HUES64 (cell line): ENCODE data around the gene ZNF732. TPM values are rescaled to one million over a fixed set of nuclear protein-coding genes. Genes with fewer than 3 reads are reported as not detected.

Experiments
- H3K27ac ChIP-seq: 2 replicates; pipeline ENCODE4 v1.7.0; 2013; ENCODE audit warnings: low read depth, low read length, inconsistent platforms
- H3K27me3 ChIP-seq: 2 replicates; pipeline ENCODE4 v1.6.1; 2013; ENCODE audit warnings: mild to moderate bottlenecking, low read length; ENCODE audit not compliant: insufficient read depth
- H3K36me3 ChIP-seq: 2 replicates; pipeline ENCODE4 v1.6.1; 2013; ENCODE audit warnings: mild to moderate bottlenecking, low read length; ENCODE audit not compliant: insufficient read depth
- H3K4me1 ChIP-seq: 2 replicates; pipeline ENCODE4 v1.6.1; 2013; ENCODE audit warnings: mild to moderate bottlenecking, low read length, moderate library complexity; ENCODE audit not compliant: insufficient read depth
- H3K4me3 ChIP-seq: 2 replicates; pipeline ENCODE4 v1.5.1; 2013; ENCODE audit warnings: mild to moderate bottlenecking, low read length, moderate library complexity
- H3K9ac ChIP-seq: 2 replicates; pipeline ENCODE4 v1.6.1; 2013; ENCODE audit warnings: mild to moderate bottlenecking, low read depth, low read length
- H3K9me3 ChIP-seq: 2 replicates; pipeline ENCODE4 v1.6.1; 2013; ENCODE audit warnings: low read depth, low read length; ENCODE audit not compliant: insufficient read depth
- WGBS: fragments of 150-250, 120-280 bp; methylation state at CpG from one replicate; pipeline ENCODE4 v1.1.7; 2013; ENCODE audit warnings: missing lambda C conversion rate; 5-methylcytosine and 5-hydroxymethylcytosine counted together
- polyA plus RNA-seq, 2 experiments: library from polyadenylated mRNA; stranded (reverse); fragments of 50-300 nt; gene quantifications; one replicate each; pipeline ENCODE4 v1.2.3, GENCODE V29; 2013

Gene ZNF732
- 3.7 TPM for polyA plus RNA-seq (2013, experiment 1 of 2)
- 4.5 TPM for polyA plus RNA-seq (2013, experiment 2 of 2)

DNA sequence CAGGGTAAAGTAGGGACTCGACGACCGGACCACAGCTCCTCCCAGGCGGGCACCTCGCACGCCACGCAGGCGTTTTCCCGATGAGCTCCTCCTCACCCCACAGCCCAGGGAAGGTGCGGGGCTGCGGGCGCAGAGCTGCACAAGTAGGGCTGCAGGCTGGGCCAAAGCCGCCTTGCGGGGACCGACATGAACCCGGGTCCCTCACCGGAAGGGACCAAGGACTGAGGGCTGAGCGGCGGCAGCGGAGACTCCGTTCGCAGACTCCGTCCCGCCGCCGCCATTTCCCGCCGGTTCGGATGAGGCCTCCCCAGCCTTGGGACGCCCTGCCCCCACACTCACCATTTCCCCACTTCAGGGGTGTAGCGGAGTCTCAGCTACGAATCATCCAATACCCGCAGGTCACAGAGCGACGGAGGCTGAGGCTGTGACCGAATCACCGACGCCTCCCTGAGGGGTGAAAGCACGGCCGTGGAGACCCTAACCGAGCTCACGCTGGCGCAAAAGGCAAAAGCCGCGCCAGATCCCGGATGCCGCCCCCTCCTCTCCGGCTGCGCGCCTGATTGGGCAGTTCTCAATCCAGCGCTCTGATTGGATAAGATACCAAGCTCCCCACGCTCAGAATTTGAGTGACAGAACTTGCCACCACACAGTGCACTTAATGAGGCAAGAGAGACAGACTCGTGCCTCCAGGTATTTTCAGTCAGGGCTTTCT lies at the start of gene ZNF732:
Gene ZNF732 (minus strand): TSS at position 506 of the 712 bp plus-strand sequence. CDS start 164 bp downstream, at position 342.
- Histone ChIP-seq H3K9ac (peak within 1 kb of the TSS; percentile 96), H3K9me3 (peaks cover 8% of the 10 kb centered on the region; the same call in 1 of the 2 replicates), H3K36me3 (peaks cover 8% of the 10 kb centered on the region), H3K27me3 (no peaks in the 10 kb centered on the region), H3K4me3 (peak within 1 kb of the TSS; percentile 88), H3K4me1 (no peaks in the 10 kb centered on the region), H3K27ac (peak within 1 kb of the TSS; percentile 70)
- 61% methylated on average over 53 of the region's 53 CpGs for WGBS

DNA sequence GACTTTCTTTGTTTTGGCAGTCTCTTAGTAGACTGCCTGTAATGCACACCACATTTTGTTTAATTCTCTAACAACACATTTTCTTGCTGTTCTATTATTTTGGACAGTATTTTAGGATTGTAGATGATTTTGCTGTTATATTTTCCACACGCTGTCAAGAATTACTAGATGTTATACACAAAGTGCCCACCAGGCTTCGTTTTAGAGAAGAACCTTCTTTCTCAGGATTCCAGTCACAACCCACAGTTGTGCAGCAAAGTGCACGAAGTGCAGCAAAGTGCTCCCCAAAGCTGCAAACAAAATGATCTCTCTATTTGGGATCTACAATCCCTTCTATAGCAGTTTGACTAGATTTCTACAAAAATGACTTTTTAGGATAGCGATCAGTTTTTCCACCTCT lies 34.7 kb upstream of the ZNF732 start:
- no peak overlapping the region for H3K9ac ChIP-seq
- H3K9me3 ChIP-seq, result no peaks in the 10 kb centered on the region
- no peak overlapping the region for H3K27ac ChIP-seq
- peak overlapping the region; percentile 88; the same call in 1 of the 2 replicates for H3K4me3 ChIP-seq
- no peaks in the 10 kb centered on the region for H3K4me1 ChIP-seq
- peaks cover 37% of the 10 kb centered on the region for H3K36me3 ChIP-seq
- H3K27me3 ChIP-seq, result peaks cover 16% of the 10 kb centered on the region
- 91% methylated on average over 4 of the region's 4 CpGs for WGBS

DNA sequence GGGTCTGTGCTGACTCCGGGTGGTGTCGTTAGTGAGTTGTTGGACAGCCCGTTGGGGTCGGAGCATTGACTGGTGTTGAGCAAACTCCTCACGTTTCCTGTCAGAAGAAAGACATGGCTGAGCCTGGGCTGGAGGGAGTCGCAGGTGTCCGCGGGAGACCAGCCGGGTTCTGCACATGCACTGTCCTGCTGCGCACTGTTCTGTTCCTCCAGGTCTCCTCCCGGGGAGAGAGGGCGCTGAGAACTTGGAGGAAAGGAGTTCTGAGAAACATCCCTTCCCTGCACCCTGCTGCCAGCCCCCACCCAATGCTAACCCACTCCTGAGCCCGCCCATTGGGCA lies 33.5 kb upstream of the ZNF732 start:
- peaks cover 27% of the 10 kb centered on the region for H3K36me3 ChIP-seq
- H3K4me1 ChIP-seq, result no peaks in the 10 kb centered on the region
- peak overlapping the region; percentile 86; the same call in 1 of the 2 replicates for H3K9ac ChIP-seq
- WGBS, result 36% methylated on average over 13 of the region's 13 CpGs
- H3K27me3 ChIP-seq, result peaks cover 24% of the 10 kb centered on the region
- H3K4me3 ChIP-seq, result peak overlapping the region; percentile 88
- no peaks in the 10 kb centered on the region for H3K9me3 ChIP-seq
- H3K27ac ChIP-seq, result no peak overlapping the region

DNA sequence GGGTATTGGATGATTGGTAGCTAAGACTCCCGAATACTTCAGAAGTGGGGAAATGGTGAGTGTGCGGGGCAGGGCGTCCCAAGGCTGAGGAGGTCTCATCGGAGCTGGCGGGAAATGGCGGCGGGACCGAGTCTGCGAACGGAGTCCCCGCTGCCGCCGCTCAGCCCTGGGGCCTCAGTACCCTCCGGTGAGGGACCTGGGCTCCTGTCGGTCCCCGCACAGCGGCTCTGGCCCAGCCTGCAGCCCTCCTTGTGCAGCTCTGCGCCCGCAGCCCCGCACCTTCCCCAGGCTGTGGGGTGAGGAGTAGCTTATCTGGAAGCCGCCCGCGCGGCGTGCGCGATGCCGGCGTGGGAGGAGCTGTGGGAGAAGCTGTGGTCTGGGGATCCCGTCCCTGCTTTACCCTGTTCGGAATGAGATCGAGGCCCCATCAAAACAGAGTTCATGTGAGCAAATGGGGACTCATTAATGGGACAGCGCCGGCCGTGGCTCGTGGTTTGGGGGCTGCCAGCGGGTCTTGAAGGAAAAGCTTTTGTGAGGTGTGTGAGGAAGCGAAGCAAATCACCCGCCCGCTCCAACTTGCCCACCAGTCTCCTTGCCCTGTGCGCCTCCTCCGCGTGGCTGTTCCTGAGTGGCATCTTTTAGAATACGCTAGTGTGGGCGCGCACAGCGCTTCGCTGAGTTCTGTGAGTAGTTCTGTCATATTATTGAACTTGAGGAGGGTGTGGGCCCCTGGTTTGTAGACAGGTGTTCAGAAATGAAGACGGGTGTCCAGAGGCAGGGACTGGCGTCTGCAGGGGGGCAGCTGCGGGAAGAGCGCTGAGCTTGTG lies 32.9 kb upstream of the ZNF732 start:
- Histone ChIP-seq H3K9me3 (no peaks in the 10 kb centered on the region), H3K9ac (peak overlapping the region; percentile 86), H3K27me3 (peaks cover 24% of the 10 kb centered on the region), H3K27ac (peak overlapping the region; percentile 65), H3K4me1 (no peaks in the 10 kb centered on the region), H3K4me3 (peak overlapping the region; percentile 88), H3K36me3 (peaks cover 23% of the 10 kb centered on the region)
- WGBS, result 3% methylated on average over 49 of the region's 52 CpGs

DNA sequence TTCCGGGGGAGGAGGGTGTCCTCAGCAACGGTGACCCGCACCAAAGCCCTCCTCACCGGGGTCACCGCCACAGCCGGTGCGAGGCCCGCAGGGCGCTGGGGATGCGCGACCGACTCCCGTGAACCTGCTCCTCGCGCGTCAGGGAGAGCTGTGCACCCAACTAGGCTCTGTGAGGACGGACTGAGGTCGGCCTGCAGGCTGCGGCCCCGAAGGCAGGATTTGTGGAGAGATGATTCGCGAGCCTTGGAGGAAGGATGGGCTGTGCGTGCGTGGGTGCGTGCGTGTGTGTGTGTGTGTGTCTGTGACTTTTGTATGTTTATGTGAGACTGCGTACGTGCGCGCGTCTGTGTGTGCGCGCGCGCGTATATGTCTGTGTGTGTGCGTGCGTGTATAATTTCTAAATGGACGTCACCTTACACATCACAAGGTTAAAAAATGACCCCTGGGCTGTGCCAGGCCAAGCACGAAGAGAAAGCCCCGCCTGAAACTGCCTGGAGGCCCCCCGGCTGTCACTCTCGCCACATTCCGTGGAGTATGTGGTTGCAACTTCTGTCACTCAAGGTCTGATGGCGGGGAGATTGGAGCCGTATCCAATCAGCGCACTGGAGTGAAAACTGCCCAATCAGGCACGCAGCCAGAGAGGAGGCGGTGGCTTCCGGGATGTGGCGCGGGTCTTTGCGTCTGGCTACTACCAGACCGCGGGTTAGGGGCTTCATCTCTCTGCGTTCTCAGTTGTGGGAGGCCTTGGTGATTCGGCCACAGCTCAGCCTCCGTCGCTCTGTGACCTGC lies 32.1 kb upstream of the ZNF732 start, which contains the start of gene ZNF141:
Gene ZNF141 (plus strand): TSS at position 672 of the 789 bp plus-strand sequence. CDS start 170 bp downstream, outside the sequence.
- Histone ChIP-seq H3K4me3 (peak within 1 kb of the TSS; percentile 88), H3K27ac (peak within 1 kb of the TSS; percentile 65), H3K9me3 (no peaks in the 10 kb centered on the region), H3K9ac (peak within 1 kb of the TSS; percentile 86), H3K4me1 (no peaks in the 10 kb centered on the region), H3K27me3 (peaks cover 24% of the 10 kb centered on the region), H3K36me3 (peaks cover 18% of the 10 kb centered on the region)
- WGBS, result under 1% methylated on average over 46 of the region's 59 CpGs

DNA sequence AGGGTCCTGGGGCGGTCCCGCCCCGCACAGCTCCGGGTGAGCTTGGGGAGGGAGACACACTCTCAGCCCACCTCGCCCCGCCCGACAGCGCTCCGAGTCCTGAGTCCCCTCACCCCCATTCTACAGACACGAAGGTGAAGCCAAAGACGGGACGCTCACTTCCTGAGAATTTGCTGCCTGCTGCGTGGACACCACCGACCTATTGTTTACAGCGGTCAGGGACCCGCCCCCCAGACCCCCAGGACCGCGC lies 31.5 kb upstream of the ZNF732 start:
- WGBS, result 0% methylated on average over 18 of the region's 18 CpGs
- no peak overlapping the region for H3K27ac ChIP-seq
- H3K4me3 ChIP-seq, result peak overlapping the region; percentile 88
- peaks cover 24% of the 10 kb centered on the region for H3K27me3 ChIP-seq
- H3K36me3 ChIP-seq, result peaks cover 13% of the 10 kb centered on the region
- H3K9me3 ChIP-seq, result no peaks in the 10 kb centered on the region
- H3K9ac ChIP-seq, result peak overlapping the region; percentile 12
- H3K4me1 ChIP-seq, result no peaks in the 10 kb centered on the region

DNA sequence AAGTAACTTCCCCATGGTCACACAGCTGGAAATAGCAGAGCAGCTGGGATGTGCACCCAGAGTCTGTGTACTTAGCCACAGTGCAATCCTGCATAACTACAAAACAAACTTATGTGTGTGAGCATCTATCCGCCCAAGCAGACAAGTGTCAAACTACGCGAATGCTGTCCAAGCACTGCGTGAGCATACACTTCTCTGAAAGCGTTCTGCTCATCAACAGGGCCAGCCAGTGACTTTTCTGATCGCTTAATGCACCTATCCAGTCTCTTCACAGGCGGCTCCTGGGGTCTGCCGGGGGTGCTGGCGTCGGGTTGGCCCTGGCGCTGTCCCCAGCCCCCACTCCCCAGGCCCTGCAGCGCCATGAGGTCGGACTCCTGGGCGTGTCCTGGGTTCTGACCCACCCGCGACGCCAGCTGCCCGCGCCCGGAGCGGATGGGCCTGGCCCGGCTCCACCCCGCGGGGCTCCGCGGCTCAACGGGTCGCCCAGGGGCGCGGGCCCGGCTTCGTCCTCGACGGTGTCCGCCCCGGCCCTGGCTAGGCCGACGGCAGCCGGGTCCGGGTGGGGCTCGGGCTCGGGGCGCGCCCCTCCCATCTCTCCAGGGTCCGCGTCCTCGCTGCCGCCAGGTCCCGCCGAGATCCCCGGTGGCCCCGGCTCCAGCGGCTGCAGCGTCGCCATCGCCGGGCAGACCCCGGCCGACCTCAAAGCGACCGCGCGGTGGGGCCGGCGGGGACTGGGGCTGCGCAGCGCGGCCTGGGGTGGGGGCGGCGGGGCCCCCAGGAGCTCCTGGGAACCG lies 31.0 kb upstream of the ZNF732 start:
- Histone ChIP-seq H3K36me3 (peaks cover 8% of the 10 kb centered on the region), H3K4me1 (no peaks in the 10 kb centered on the region), H3K27me3 (peaks cover 24% of the 10 kb centered on the region), H3K9me3 (no peaks in the 10 kb centered on the region), H3K4me3 (peak overlapping the region; percentile 88), H3K9ac (peak overlapping the region; percentile 41; the same call in 1 of the 2 replicates), H3K27ac (no peak overlapping the region)
- WGBS, result 9% methylated on average over 71 of the region's 71 CpGs

DNA sequence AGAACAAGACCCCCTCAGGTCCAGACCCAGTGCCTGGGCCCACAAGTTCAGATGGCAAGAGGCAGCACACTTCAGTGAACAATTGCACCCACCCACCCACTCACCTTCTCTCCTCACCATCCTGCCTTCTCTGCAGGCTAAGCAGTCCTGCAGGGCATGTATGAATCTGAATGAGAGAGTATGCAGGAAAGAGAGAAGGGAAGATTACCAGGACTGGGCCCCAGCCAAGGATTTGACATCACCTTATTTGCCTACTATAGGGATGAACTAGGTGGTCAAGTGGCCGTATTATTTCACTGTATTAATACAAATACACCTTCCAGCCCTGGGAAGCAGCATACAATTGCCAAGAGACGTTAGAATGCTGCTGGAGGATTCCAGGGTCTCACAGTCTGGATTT lies 30.2 kb upstream of the ZNF732 start:
- Histone ChIP-seq H3K27me3 (peaks cover 24% of the 10 kb centered on the region), H3K27ac (no peak overlapping the region), H3K4me1 (no peaks in the 10 kb centered on the region), H3K9me3 (no peaks in the 10 kb centered on the region), H3K4me3 (peak overlapping the region; percentile 88; the same call in 1 of the 2 replicates), H3K36me3 (peaks cover 8% of the 10 kb centered on the region), H3K9ac (no peak overlapping the region)
- WGBS, result 86% methylated on average over 2 of the region's 2 CpGs

DNA sequence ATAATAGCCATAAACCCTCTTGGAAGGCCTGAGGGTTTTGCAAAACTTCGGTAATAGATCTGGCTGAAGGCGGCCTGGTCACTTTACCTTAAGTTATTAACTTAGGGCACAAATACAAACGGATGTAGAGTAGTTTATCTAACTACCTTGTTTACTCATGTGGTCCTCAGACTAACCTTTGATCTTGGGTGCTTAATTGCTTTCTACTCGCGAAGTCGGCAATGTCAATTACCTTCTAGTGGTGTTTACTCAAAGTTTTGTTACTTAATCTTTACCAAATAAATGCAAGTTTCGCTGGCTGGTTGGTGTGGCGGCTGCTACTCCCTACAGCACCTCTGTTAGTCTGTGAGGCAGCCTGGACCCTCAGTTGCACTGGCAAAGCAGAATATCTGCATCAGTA lies 23.5 kb upstream of the ZNF732 start:
- no peaks in the 10 kb centered on the region for H3K36me3 ChIP-seq
- no peak overlapping the region for H3K4me3 ChIP-seq
- no peak overlapping the region for H3K27ac ChIP-seq
- no peaks in the 10 kb centered on the region for H3K27me3 ChIP-seq
- H3K9ac ChIP-seq, result no peak overlapping the region
- no peaks in the 10 kb centered on the region for H3K4me1 ChIP-seq
- H3K9me3 ChIP-seq, result peaks cover 29% of the 10 kb centered on the region
- WGBS, result 87% methylated on average over 5 of the region's 8 CpGs

DNA sequence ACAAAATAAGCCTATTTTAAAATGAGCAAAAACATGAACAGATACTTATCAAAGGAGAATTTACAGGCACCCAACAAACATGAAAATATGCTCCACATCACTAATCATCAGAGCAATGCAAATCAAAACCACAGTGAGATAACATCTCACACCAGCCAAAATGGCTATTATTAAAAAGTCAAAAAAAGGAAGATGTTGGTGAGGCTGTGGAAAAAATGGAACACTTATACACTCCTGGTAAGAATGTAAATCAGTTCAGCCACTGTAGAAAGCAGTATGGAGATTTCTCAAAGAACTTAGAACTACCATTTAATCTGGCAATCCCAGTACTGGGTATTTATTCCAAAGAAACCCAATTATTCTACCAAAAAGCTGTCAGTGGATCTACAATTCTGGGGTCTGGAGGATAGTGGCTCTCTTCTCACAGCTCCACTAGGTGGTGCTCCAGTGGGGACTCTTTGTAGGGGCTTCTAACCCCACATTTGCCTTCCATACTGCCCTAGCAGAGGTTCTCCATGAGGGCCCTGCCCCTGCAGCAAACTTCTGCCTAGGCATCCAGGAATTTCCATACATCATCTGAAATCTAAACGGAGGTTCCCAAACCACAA lies 9.1 kb upstream of the ZNF732 start:
- WGBS, result 78% methylated on average over 1 of the region's 1 CpG
- Histone ChIP-seq H3K27me3 (no peaks in the 10 kb centered on the region), H3K27ac (no peak overlapping the region), H3K36me3 (no peaks in the 10 kb centered on the region), H3K9me3 (peaks cover 20% of the 10 kb centered on the region; the same call in 1 of the 2 replicates), H3K4me3 (no peak overlapping the region), H3K9ac (no peak overlapping the region), H3K4me1 (no peaks in the 10 kb centered on the region)
